Esophagus muscularis mucosa (tissue), 4 donors: ENCODE results near the gene RGS12.

Source experiments
- CTCF ChIP-seq, 3 experiments: fragments of 200-600 bp in 2 of 3; fragments of 450-650 bp in 1 of 3; sonication (generic) in 2 of 3; IDR thresholded peaks; one replicate each; pipeline ENCODE4 v1.5.1; 2017 to 2019; ENCODE audit warnings: antibody characterized with exemption in 3 of 3, mild to moderate bottlenecking in 2 of 3, moderate library complexity in 1 of 3
- EP300 ChIP-seq: sonication (generic); formaldehyde crosslinking; IDR thresholded peaks from one replicate; pipeline ENCODE4 v1.6.1; 2017; ENCODE audit warnings: antibody characterized with exemption
- POLR2AphosphoS5 ChIP-seq, 2 donors: sonication (generic); formaldehyde crosslinking; IDR thresholded peaks; one replicate each; pipeline ENCODE4 v1.6.1; 2017; ENCODE audit warnings: antibody characterized with exemption in 2 of 2

GRCh38 chr4:3246458-3247398 lies 46.1 kb upstream of the RGS12 start:
- no peak for TF ChIP-seq CTCF (IDR thresholded peaks at IDR 0.05)
- no peak for TF ChIP-seq EP300
- no peak for TF ChIP-seq POLR2AphosphoS5 (IDR thresholded peaks at IDR 0.05)
